H1 (cell line): Measurements from ENCODE around the gene IL13RA1. TPM values are rescaled to one million over a fixed set of nuclear protein-coding genes. Genes with fewer than 3 reads are reported as not detected.

Experiments used
- CTCF ChIA-PET: fragments of 300-600 bp; sonication (Branson Sonifier 250); formaldehyde crosslinking; loops from one replicate; lab custom pipeline; 2021; ENCODE audit not compliant: partially characterized antibody; lab: Charles Lee
- POLR2A ChIA-PET: fragments of 300-600 bp; sonication (Branson Sonifier 250); formaldehyde crosslinking; loops from one replicate; lab custom pipeline; 2021; ENCODE audit warnings: inconsistent platforms; ENCODE audit not compliant: partially characterized antibody; lab: Charles Lee
- DNase-seq, 2 experiments: peaks; one replicate each; pipeline versions ENCODE4 v3.0.0 to v3.0.0-alpha.2; 2010 to 2022; ENCODE audit warnings: low spot score in 2 of 2, low read depth in 1 of 2, mixed read lengths in 1 of 2
- FAIRE-seq: peaks from 2 replicates; lab custom pipeline; 2011; peaks lifted over from hg19 to GRCh38; lab: Jason Lieb, UNC
- H2AFZ ChIP-seq: 2 replicates; pipeline ENCODE4 v1.8.1; 2012; ENCODE audit warnings: low read length, inconsistent platforms
- H2AK5ac ChIP-seq: 2 replicates; pipeline ENCODE4 v1.6.1; 2013; ENCODE audit warnings: low read depth, low read length
- H2BK120ac ChIP-seq: replicated peaks from 2 replicates; pipeline ENCODE3; 2013; ENCODE audit warnings: low read depth, low read length, inconsistent platforms
- H2BK12ac ChIP-seq: 2 replicates; pipeline ENCODE4 v1.6.1; 2013; ENCODE audit warnings: low read depth, low read length
- H2BK15ac ChIP-seq: 2 replicates; pipeline ENCODE4 v1.6.1; 2013; ENCODE audit warnings: low read length
- H2BK20ac ChIP-seq: 2 replicates; pipeline ENCODE4 v1.6.1; 2013; ENCODE audit warnings: low read length
- H2BK5ac ChIP-seq: 2 replicates; pipeline ENCODE4 v1.6.1; 2013; ENCODE audit warnings: low read depth, low read length
- H3K14ac ChIP-seq: 2 replicates; pipeline ENCODE4 v1.6.1; 2013; ENCODE audit warnings: inconsistent platforms; ENCODE audit not compliant: insufficient read length
- H3K18ac ChIP-seq: 2 replicates; pipeline ENCODE4 v1.6.1; 2013; ENCODE audit warnings: low read length; ENCODE audit errors: extremely low read depth
- H3K23ac ChIP-seq: 2 replicates; pipeline ENCODE4 v1.6.1; 2013; ENCODE audit warnings: inconsistent platforms; ENCODE audit not compliant: insufficient read length
- H3K23me2 ChIP-seq: 2 replicates; pipeline ENCODE4 v1.6.1; 2013; ENCODE audit warnings: low read depth, low read length
- H3K27ac ChIP-seq: 2 replicates; pipeline ENCODE4 v1.6.1; 2011; ENCODE audit warnings: low read depth, low read length, inconsistent platforms
- H3K27me3 ChIP-seq, 4 experiments: replicated peaks in 1 of 4; 1 replicate in 1 of 4; 2 replicates in 3 of 4; pipeline versions ENCODE4 v1.6.1 to v1.8.1; 2011 to 2013; ENCODE audit warnings: low read length in 3 of 4, mild to moderate bottlenecking in 3 of 4, inconsistent platforms in 2 of 4, mixed read lengths in 2 of 4, moderate library complexity in 1 of 4; ENCODE audit not compliant: control insufficient read depth in 3 of 4, insufficient read depth in 3 of 4; ENCODE audit errors: extremely low read depth in 1 of 4
- H3K36me3 ChIP-seq, 4 experiments: 2 replicates each; pipeline versions ENCODE4 v1.6.1 to v1.8.1; 2011 to 2013; ENCODE audit warnings: mild to moderate bottlenecking in 4 of 4, low read length in 3 of 4, moderate library complexity in 2 of 4, control low read depth in 1 of 4, inconsistent platforms in 1 of 4; ENCODE audit not compliant: insufficient read depth in 4 of 4, control insufficient read depth in 2 of 4
- H3K4ac ChIP-seq: replicated peaks from 2 replicates; pipeline ENCODE3; 2013; ENCODE audit warnings: low read length, low read depth, mixed read lengths, inconsistent platforms; ENCODE audit not compliant: insufficient read length
- H3K4me1 ChIP-seq, 4 experiments: replicated peaks in 1 of 4; 1 replicate in 1 of 4; 2 replicates in 3 of 4; pipeline versions ENCODE4 v1.6.1 to v1.8.1; 2011 to 2013; ENCODE audit warnings: low read length in 3 of 4, inconsistent platforms in 2 of 4, mixed read lengths in 1 of 4; ENCODE audit not compliant: insufficient read depth in 4 of 4, control insufficient read depth in 3 of 4
- H3K4me2 ChIP-seq, 2 experiments: 2 replicates each; pipeline versions ENCODE4 v1.6.1 to v1.8.1; 2011 to 2013; ENCODE audit warnings: low read depth in 2 of 2, low read length in 2 of 2, control low read depth in 1 of 2, inconsistent platforms in 1 of 2, mild to moderate bottlenecking in 1 of 2; ENCODE audit not compliant: insufficient read depth in 1 of 2
- H3K4me3 ChIP-seq, 4 experiments: fragments of 200-600, 300-600 bp in 1 of 4; sonication (generic), shearing (Covaris generic), sonication (Bioruptor Twin) in 1 of 4; 2 replicates each; pipeline versions ENCODE4 v1.5.1 to v1.8.1; 2011 to 2016; ENCODE audit warnings: low read length in 4 of 4, low read depth in 3 of 4, control low read depth in 2 of 4, inconsistent platforms in 2 of 4, mild to moderate bottlenecking in 2 of 4, mixed read lengths in 1 of 4, moderate library complexity in 1 of 4; ENCODE audit not compliant: insufficient read depth in 2 of 4; ENCODE audit errors: extremely low read depth in 1 of 4
- H3K56ac ChIP-seq: replicated peaks from 2 replicates; pipeline ENCODE3; 2013; ENCODE audit warnings: low read depth, mild to moderate bottlenecking, mixed read lengths, low read length, inconsistent platforms; ENCODE audit not compliant: insufficient read length
- H3K79me1 ChIP-seq: 2 replicates; pipeline ENCODE4 v1.6.1; 2013; ENCODE audit warnings: low read depth, low read length, control low read depth
- H3K79me2 ChIP-seq, 2 experiments: 2 replicates each; pipeline versions ENCODE4 v1.6.1 to v1.8.1; 2012 to 2013; ENCODE audit warnings: low read length in 2 of 2, mild to moderate bottlenecking in 2 of 2, inconsistent platforms in 1 of 2; ENCODE audit not compliant: insufficient read depth in 2 of 2, control insufficient read depth in 1 of 2
- H3K9ac ChIP-seq, 4 experiments: replicated peaks in 1 of 4; 1 replicate in 1 of 4; 2 replicates in 3 of 4; pipeline versions ENCODE4 v1.6.1 to v1.8.1; 2011 to 2013; ENCODE audit warnings: low read depth in 3 of 4, low read length in 3 of 4, control low read depth in 2 of 4, mild to moderate bottlenecking in 2 of 4, moderate library complexity in 2 of 4, inconsistent platforms in 1 of 4; ENCODE audit errors: extremely low read depth in 1 of 4
- H3K9me3 ChIP-seq, 2 experiments: 2 replicates each; pipeline versions ENCODE4 v1.6.1 to v1.8.1; 2012 to 2013; ENCODE audit warnings: mild to moderate bottlenecking in 2 of 2, moderate library complexity in 2 of 2, control low read depth in 1 of 2, inconsistent platforms in 1 of 2, low read depth in 1 of 2, low read length in 1 of 2, mixed read lengths in 1 of 2; ENCODE audit not compliant: insufficient read depth in 2 of 2
- H4K20me1 ChIP-seq, 2 experiments: replicated peaks in 1 of 2; 2 replicates each; pipeline versions ENCODE3 to v1.8.1; 2011 to 2013; ENCODE audit warnings: inconsistent platforms in 2 of 2, low read length in 2 of 2, mild to moderate bottlenecking in 1 of 2; ENCODE audit not compliant: insufficient read depth in 2 of 2, control insufficient read depth in 1 of 2
- H4K5ac ChIP-seq: 2 replicates; pipeline ENCODE4 v1.6.1; 2013; ENCODE audit warnings: low read length, low read depth, mixed read lengths, inconsistent platforms; ENCODE audit not compliant: insufficient read length
- H4K8ac ChIP-seq: 2 replicates; pipeline ENCODE4 v1.8.0; 2013; ENCODE audit warnings: mild to moderate bottlenecking, moderate library complexity, low read length, inconsistent platforms; ENCODE audit not compliant: insufficient read depth; ENCODE audit errors: extremely low read depth
- H4K91ac ChIP-seq: replicated peaks from 2 replicates; pipeline ENCODE3; 2013; ENCODE audit warnings: low read length, mixed read lengths, inconsistent platforms; ENCODE audit not compliant: insufficient read length
- BACH1 ChIP-seq: IDR thresholded peaks from 2 replicates; pipeline ENCODE4 v1.6.1; 2012; ENCODE audit warnings: low read length, improper control_type of control experiment
- BCL11A ChIP-seq, 2 experiments: IDR thresholded peaks; one replicate each; pipeline ENCODE4 v1.6.1; 2011; ENCODE audit warnings: low read depth in 2 of 2, low read length in 2 of 2, mild to moderate bottlenecking in 2 of 2
- JUN ChIP-seq: IDR thresholded peaks from 2 replicates; pipeline ENCODE4 v1.6.1; 2011; ENCODE audit warnings: low read depth, mild to moderate bottlenecking, improper control_type of control experiment, low read length
- KDM4A ChIP-seq: IDR thresholded peaks from one replicate; pipeline ENCODE4 v1.7.1; 2012; ENCODE audit warnings: low read depth, mild to moderate bottlenecking, moderate library complexity, low read length, inconsistent platforms; ENCODE audit not compliant: severe bottlenecking
- NANOG ChIP-seq: IDR thresholded peaks from 2 replicates; pipeline ENCODE4 v1.6.1; 2011; ENCODE audit warnings: low read length, low read depth, mild to moderate bottlenecking, inconsistent platforms; ENCODE audit not compliant: insufficient read depth, poor library complexity, severe bottlenecking
- POU5F1 ChIP-seq: IDR thresholded peaks from 2 replicates; pipeline ENCODE4 v1.6.1; 2011; ENCODE audit warnings: low read depth, mild to moderate bottlenecking, low read length, moderate library complexity
- RBBP5 ChIP-seq: IDR thresholded peaks from 2 replicates; pipeline ENCODE4 v1.7.1; 2012; ENCODE audit warnings: low read depth, mild to moderate bottlenecking, inconsistent platforms, low read length, moderate library complexity, borderline replicate concordance
- RXRA ChIP-seq: IDR thresholded peaks from 2 replicates; pipeline ENCODE4 v1.6.1; 2011; ENCODE audit warnings: low read depth, mild to moderate bottlenecking, low read length, moderate library complexity; ENCODE audit not compliant: insufficient read depth
- SP2 ChIP-seq: IDR thresholded peaks from 2 replicates; pipeline ENCODE4 v1.6.1; 2012; ENCODE audit warnings: mild to moderate bottlenecking, low read length, inconsistent platforms
- SP4 ChIP-seq: IDR thresholded peaks from 2 replicates; pipeline ENCODE4 v1.6.1; 2012; ENCODE audit warnings: low read length, inconsistent platforms
- TAF1 ChIP-seq: IDR thresholded peaks from 2 replicates; pipeline ENCODE4 v1.6.1; 2011; ENCODE audit warnings: mild to moderate bottlenecking, low read depth, low read length
- TAF7 ChIP-seq: optimal IDR thresholded peaks from 2 replicates; pipeline ENCODE3; 2011; ENCODE audit warnings: low read depth, mild to moderate bottlenecking, inconsistent platforms, low read length, moderate library complexity, borderline replicate concordance
- YY1 ChIP-seq: IDR thresholded peaks from 2 replicates; pipeline ENCODE4 v1.6.1; 2011; ENCODE audit warnings: low read depth, mild to moderate bottlenecking, low read length
- WGBS, 2 experiments: shearing (Covaris generic) in 1 of 2; methylation state at CpG; one replicate each; pipeline versions ENCODE4 v1.1.6 to v1.1.7; 2013 to 2015; ENCODE audit warnings: low lambda C conversion rate in 2 of 2, mixed read lengths in 2 of 2, inconsistent platforms in 1 of 2, low coverage in 1 of 2, missing lambda C conversion rate in 1 of 2; ENCODE audit not compliant: insufficient replicate concordance in 2 of 2, insufficient coverage in 1 of 2, insufficient read length in 1 of 2; ENCODE audit errors: extremely low coverage in 1 of 2, missing lambda C conversion rate in 1 of 2; 5-methylcytosine and 5-hydroxymethylcytosine counted together
- polyA plus RNA-seq, 7 experiments: library from polyadenylated mRNA; depleted of rRNA in 3 of 7; stranded (reverse) in 5 of 7; unstranded in 2 of 7; fragments of >200 nt in 5 of 7; fragments of 200-250 nt in 2 of 7; gene quantifications; 1 replicate in 5 of 7; 2 replicates in 1 of 7; 4 replicates in 1 of 7; pipeline versions ENCODE4 v1.2.1 to v1.2.3, GENCODE V29; 2011 to 2013; ENCODE audit warnings: missing spikeins in 2 of 7, mixed read lengths in 2 of 7
- total RNA-seq: library from RNA; stranded (reverse); fragmentation: NEBNext Ultra II Directional; extraction: Animal tissue kit (Norgen Biotek cat#: 25700); gene quantifications from 2 replicates; pipeline ENCODE4 v1.2.1, GENCODE V29; 2021
- TF ChIP-seq, protein P1 (sequence below): IDR thresholded peaks from 2 replicates; pipeline ENCODE4 v1.6.1; 2012; ENCODE audit warnings: inconsistent platforms

The IL13RA1 gene
- total and polyA plus RNA-seq, 2 of the 8 experiments (the other 6 are each of a cell fraction or from before 2014, with no cell fraction given): 3.3 to 9.4 TPM

- no peaks in the 10 kb centered on the region for H3K9me3 ChIP-seq
- WGBS, 2 experiments: 93% methylated on average over 1 of the region's 1 CpG; no CpG with 5 or more reads in 1 of the 2 experiments
- H3K79me2 ChIP-seq: no peaks in the 10 kb centered on the region
- no peak overlapping the region for H3K23ac ChIP-seq
- H3K4me2 ChIP-seq: no peak overlapping the region
- H4K8ac ChIP-seq: no peak overlapping the region
- H2BK20ac ChIP-seq: no peak overlapping the region
- H3K27ac ChIP-seq: no peak overlapping the region
- H4K91ac ChIP-seq: no peak overlapping the region
- no peak overlapping the region for H3K4ac ChIP-seq
- no peak overlapping the region for H2BK12ac ChIP-seq
- FAIRE-seq (no peak), DNase-seq (no peak)
- no peaks in the 10 kb centered on the region for H3K27me3 ChIP-seq
- CTCF ChIA-PET: no interaction called here
- TF ChIP-seq SP2 (no peak), TAF7 (no peak), SP4 (no peak), KDM4A (no peak), POU5F1 (no peak), BACH1 (no peak), BCL11A (IDR thresholded peaks at IDR 0.05; ENCODE audit: low read depth in 2 of 2, low read length in 2 of 2) (no peak), NANOG (no peak), TAF1 (no peak), RXRA (no peak), YY1 (no peak), RBBP5 (no peak), JUN (no peak)
- TF ChIP-seq, protein P1, sequence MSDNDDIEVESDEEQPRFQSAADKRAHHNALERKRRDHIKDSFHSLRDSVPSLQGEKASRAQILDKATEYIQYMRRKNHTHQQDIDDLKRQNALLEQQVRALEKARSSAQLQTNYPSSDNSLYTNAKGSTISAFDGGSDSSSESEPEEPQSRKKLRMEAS: no peak
- no peaks in the 10 kb centered on the region for H4K20me1 ChIP-seq
- no peak overlapping the region for H2AK5ac ChIP-seq
- POLR2A ChIA-PET: no interaction called here
- no peak overlapping the region for H2BK5ac ChIP-seq
- H3K9ac ChIP-seq: no peak overlapping the region
- no peaks in the 10 kb centered on the region for H3K23me2 ChIP-seq
- no peaks in the 10 kb centered on the region for H3K4me1 ChIP-seq
- no peaks in the 10 kb centered on the region for H3K36me3 ChIP-seq
- no peak overlapping the region for H2AFZ ChIP-seq
- no peak overlapping the region for H3K18ac ChIP-seq
- no peak overlapping the region for H4K5ac ChIP-seq
- no peak overlapping the region for H2BK120ac ChIP-seq
- H3K14ac ChIP-seq: no peak overlapping the region
- H3K79me1 ChIP-seq: no peaks in the 10 kb centered on the region
- H3K56ac ChIP-seq: no peak overlapping the region
- H2BK15ac ChIP-seq: no peak overlapping the region
- no peak overlapping the region for H3K4me3 ChIP-seq
Observed at GRCh38 chrX:118714521-118714920, 12.9 kb upstream of the IL13RA1 start.
